Occipital lobe (tissue), 2 donors: ENCODE measurements around the gene CHMP5. TPM values are rescaled to one million over a fixed set of nuclear protein-coding genes. Genes with fewer than 3 reads are reported as not detected.
A peak's percentile ranks its signal among the peaks of the same experiment; 100 is the strongest.

ENCODE experiments used
- DNase-seq: peaks from one replicate; lab custom pipeline; 2025; lab: John Stamatoyannopoulos, UW
- total RNA-seq: library from RNA; depleted of rRNA; stranded (reverse); fragments of >200 nt; gene quantifications from one replicate; pipeline ENCODE4 v1.2.3, GENCODE V29; 2014

CHMP5 gene
- total RNA-seq, 1 donor from 2014 or later: 92.8 TPM

GRCh38 chr9:33242609-33243134 is 22.2 kb upstream of the CHMP5 start:
- no peak for DNase-seq

GRCh38 chr9:33244137-33244784 is 20.6 kb upstream of the CHMP5 start:
- no peak for DNase-seq

- DNase-seq: no peak
Observed at GRCh38 chr9:33245341-33245740, 19.5 kb upstream of the CHMP5 start.

- DNase-seq: no peak
Observed at GRCh38 chr9:33246269-33246860, 18.5 kb upstream of the CHMP5 start.

- no peak for DNase-seq
Observed at GRCh38 chr9:33248606-33249005, 16.2 kb upstream of the CHMP5 start.

GRCh38 chr9:33249087-33249658 is 15.7 kb upstream of the CHMP5 start:
- DNase-seq: no peak

- no peak for DNase-seq
Observed at GRCh38 chr9:33249983-33250382, 14.9 kb upstream of the CHMP5 start.

GRCh38 chr9:33250458-33250995 is 14.3 kb upstream of the CHMP5 start:
- no peak for DNase-seq

GRCh38 chr9:33254211-33254610 is 10.6 kb upstream of the CHMP5 start:
- DNase-seq: no peak

GRCh38 chr9:33255014-33255413 is 9.8 kb upstream of the CHMP5 start:
- no peak for DNase-seq

- DNase-seq: no peak
Observed at GRCh38 chr9:33255471-33255870, 9.4 kb upstream of the CHMP5 start.

GRCh38 chr9:33256236-33256635 is 8.6 kb upstream of the CHMP5 start:
- no peak for DNase-seq

GRCh38 chr9:33257276-33257675 is 7.6 kb upstream of the CHMP5 start:
- DNase-seq: no peak

- DNase-seq: no peak
Observed at GRCh38 chr9:33260372-33260771, 4.5 kb upstream of the CHMP5 start.

- DNase-seq: no peak
Observed at GRCh38 chr9:33263131-33264002, 1.5 kb upstream of the CHMP5 start.

GRCh38 chr9:33264003-33264472 is 811 bp upstream of the CHMP5 start:
- DNase-seq: peak; percentile 33

GRCh38 chr9:33265211-33265865 is 489 bp downstream of the CHMP5 start:
- DNase-seq: no peak

- no peak for DNase-seq
Observed at GRCh38 chr9:33267151-33267767, 2.4 kb downstream of the CHMP5 start.

- no peak for DNase-seq
Observed at GRCh38 chr9:33270146-33270545, 5.3 kb downstream of the CHMP5 start.

GRCh38 chr9:33272061-33272460 is 7.2 kb downstream of the CHMP5 start:
- DNase-seq: no peak
